Gastrocnemius medialis (tissue), 4 donors: Measurements from ENCODE around the gene CC2D2A.

ENCODE experiments used
- CTCF ChIP-seq, 5 experiments: fragments of 450-650 bp in 3 of 5; fragments of 200-600 bp in 2 of 5; sonication (generic) in 2 of 5; IDR thresholded peaks in 4 of 5; conservative IDR thresholded peaks in 1 of 5; 1 replicate in 4 of 5; 2 replicates in 1 of 5; pipeline ENCODE4 v1.5.1; 2016 to 2019; ENCODE audit warnings: antibody characterized with exemption in 5 of 5, mild to moderate bottlenecking in 3 of 5, moderate library complexity in 3 of 5
- POLR2A ChIP-seq, 2 donors: fragments of 450-650 bp; IDR thresholded peaks; one replicate each; pipeline ENCODE4 v1.6.1; 2017; ENCODE audit warnings: antibody characterized with exemption in 2 of 2, mild to moderate bottlenecking in 2 of 2, moderate library complexity in 2 of 2

- TF ChIP-seq CTCF (IDR thresholded peaks at IDR 0.05 in 4 of 5, conservative IDR thresholded peaks at IDR 0.05 in 1 of 5) (no peak), POLR2A (IDR thresholded peaks at IDR 0.05) (no peak)
Measured at GRCh38 chr4:15459706-15460105, 10.0 kb upstream of the CC2D2A start.
